T-helper 22 cell (primary cell): Measurements from ENCODE around the gene OSBPL5.

Source experiments
- DNase-seq: peaks from one replicate; pipeline ENCODE4 v3.0.0-alpha.2; 2020; ENCODE audit warnings: low read depth

OSBPL5 gene

DNA sequence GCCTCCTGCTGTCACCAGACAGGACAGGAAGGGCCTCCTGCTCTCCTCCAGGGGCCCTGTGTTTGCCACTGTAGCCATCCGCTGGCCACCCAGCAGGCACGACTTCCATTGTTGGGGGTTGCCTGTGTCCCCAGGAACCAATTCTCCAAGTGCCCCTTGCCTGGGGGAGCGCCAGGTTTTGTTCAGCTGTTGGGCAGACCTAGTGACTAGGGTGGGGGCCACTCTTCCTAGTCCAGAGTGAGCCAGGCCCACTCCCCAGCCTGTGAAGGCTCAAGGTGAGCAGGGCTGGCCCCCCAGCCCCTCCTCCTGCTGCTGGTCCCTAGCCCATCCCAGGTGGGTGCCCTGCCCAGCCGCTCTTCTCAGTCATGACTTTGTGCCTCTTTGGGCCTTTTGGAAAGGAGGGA lies 30.9 kb downstream of the OSBPL5 start:
- DNase-seq: no peak

DNA sequence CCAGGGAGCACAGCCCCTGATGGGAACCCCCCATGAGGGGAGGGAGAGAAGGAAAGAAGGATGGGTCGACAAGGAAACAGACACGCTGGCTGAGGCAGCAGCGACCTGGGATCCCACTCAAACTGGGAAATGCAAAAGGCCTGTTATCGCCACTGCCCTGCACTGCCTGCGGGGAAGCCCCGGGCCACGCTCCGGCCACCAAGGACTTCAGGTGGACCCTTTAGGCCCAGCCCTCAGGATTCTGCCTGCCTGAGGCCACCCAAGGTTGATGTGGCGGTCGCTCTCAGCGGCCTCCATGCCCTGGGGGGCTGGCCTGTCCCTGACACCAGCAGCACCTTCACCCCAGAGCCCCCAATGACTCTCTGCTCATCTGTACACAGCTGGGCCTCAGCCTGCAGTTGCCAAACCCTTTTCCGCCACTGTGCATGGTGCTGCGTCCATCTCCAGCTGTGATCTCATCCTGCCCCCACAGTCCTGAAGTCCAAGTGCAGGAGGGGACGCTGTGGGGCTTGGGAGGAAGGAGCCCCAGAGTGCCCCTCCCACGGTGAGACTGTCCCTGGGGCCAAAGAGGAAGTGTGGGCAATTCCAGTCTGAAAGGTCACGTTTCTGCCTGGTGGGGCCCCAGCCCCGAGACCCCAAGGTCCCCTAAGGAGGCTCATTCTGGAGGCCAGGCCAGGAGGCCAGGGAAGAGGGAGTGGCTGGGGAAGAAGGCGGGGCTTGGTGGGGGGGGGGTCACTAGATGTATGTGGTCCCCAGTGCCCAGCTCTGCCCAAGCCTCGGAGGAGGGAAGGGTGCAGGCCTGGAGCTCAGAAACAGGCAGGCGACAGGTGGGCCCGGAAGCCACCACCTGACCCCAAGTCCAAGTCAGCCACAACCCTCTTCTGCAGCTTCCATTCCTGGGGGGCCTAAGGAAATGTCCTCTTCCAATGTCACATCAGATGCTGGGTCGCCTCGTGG lies 31.6 kb downstream of the OSBPL5 start:
- DNase-seq: no peak

DNA sequence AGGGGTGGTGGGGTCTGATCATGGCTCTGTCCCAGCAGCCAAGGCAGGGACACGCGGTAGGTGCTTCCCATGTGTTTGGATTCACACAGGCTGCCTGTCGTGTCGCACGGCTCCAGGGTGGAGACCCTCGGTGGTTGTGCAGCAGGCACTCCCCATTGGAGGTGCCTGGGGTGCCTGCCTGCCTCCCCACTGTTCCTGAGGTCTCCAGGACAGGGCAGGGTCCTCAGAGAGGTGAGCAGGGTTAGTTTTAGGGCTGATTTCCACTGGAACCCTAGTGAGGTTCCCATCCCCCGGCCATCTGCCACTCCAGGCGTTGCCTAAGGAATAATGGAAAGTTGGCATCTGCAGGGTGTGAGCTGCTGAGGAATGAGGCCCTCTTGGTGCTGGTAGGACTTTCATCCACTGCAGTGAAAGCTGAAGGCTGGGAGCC lies 32.3 kb downstream of the OSBPL5 start:
- no peak for DNase-seq

DNA sequence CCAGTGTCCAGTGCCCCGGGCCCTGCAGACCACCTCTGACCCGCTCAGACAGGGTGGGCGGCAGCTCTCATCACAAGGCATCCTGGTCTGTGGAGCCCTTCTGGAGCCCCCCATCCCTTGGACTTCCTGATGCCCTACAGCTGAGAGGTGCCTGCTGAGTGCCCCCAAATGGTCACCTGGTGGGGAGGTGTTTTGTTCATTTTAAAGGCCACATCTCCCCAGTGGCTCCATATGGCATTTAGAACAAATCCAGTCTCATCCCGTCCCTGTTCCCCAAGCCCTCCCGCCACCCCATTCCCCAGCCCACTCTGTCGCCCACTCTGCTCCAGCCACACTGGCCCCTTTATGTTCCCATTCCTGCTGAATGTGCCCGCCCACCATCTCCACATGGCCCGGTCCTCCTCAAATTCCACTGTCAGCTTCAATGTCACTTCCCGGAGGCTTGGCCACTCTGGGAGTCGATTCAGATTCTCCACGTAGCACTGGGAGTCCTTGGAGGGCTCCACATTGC lies 32.8 kb downstream of the OSBPL5 start:
- no peak for DNase-seq

DNA sequence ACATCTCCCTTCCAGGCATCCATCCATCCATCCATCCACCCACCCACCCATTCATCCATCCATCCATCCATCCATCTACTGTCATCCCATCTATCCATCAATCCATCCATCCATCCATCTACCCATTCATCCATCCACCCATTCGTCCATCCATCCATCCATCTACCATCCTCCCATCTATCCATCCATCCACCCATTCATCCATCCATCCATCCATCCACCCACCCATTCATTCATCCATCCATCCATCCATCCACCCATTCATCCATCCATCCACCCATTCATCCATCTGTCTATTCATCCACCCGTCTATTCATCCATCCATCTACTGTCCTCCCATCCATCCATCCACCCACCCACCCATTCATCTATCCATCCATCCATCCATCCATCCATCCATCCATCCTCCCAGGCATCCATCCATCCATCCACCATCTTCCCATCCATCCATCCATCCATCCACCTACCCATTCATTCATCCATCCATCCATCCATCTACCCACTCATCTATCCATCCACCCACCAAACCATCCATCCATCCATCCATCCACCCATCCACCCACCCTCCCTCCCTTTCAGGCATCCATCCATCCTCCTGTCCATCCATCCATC lies 33.7 kb downstream of the OSBPL5 start:
- no peak for DNase-seq

DNA sequence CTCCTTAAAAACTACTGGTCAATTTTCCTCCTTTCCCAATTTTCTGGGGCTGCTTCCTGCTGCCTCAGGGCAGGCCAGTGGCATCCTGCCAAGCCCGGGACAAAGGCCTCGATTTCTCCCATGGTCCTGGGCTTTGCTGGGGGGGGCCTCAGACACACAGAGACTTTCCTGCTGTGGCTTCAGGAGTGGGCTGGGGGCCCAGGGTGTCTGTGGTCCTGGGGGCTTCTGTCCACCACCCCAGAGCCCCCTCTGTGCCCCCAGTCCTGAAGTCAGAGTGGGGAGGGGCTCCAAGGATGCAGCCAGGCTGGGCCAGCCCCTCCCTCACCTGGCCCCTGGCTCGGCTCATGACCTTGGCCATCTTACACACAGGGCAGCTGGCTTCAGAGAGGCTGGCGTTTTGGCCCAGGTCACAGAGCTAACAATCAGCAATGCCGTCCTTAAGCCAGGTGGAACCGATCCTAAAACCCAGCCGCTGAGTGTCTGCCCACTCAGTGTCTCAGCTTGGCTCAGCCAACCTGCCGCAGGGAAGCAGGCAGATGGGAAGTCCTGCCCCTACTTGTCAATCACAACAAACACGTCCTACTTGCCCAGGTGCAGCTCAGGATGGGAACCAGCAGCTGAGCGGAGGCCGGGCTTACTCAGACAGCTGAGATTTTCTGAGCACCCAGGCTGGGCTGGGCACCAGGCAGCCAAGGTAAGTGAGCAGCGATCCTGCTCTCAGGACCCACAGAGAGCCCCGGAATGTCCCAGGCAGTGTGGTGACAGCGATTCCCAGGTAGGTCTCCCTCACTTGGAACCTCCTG lies 34.6 kb downstream of the OSBPL5 start:
- DNase-seq: no peak

DNA sequence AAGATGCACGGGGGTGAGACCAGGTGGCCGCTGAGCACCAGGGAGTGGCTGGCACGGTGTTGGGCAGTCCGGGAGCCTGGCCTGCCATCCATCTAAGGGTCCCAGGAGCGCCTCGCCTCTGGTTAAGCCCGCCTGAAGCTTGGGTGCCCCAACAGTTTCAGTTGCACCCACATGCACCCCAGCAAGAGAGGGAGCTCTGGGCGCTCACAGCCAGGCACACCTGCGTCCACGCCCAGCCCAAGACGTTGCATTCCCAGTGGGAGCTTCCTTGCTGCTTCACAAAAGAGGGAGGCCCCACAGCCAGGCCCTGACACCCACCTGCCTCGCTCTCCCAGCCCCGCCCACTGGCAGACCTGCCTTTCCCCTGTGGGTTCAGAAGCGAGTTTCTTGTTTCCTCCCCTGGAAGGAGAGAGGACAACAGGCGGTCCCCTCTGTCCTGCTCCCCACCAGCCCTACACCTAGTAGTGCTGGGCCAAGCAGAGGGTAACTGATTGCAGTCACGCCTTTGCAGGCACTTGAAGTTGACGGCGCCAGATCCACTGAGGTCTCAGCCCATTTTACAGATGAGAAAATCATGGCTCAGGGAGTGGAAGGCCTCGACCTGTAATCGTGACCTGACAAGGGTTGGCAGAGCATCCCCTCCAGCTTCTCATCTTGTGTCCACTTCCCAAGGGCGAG lies 35.4 kb downstream of the OSBPL5 start:
- no peak for DNase-seq

DNA sequence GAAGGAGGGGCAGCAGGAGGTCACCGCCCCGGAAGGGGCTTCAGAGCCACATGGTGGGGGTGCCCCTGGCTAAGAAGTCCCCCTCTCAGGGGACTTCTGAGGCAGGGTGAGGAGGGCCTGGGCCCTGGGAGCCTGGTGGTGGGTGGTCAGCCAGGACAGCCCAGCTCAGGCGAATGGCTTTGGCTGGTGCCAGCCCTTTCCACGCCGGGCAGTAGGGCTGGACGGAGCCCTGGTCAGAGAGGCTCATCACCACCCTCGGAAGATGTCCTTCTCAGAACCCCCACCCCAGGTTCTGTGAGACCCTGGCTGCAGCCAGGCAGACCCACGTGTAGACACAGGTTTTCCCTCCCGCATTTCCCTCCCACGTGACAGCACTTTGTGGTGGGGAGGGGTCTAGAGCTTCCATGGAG lies 35.9 kb downstream of the OSBPL5 start:
- DNase-seq: no peak

DNA sequence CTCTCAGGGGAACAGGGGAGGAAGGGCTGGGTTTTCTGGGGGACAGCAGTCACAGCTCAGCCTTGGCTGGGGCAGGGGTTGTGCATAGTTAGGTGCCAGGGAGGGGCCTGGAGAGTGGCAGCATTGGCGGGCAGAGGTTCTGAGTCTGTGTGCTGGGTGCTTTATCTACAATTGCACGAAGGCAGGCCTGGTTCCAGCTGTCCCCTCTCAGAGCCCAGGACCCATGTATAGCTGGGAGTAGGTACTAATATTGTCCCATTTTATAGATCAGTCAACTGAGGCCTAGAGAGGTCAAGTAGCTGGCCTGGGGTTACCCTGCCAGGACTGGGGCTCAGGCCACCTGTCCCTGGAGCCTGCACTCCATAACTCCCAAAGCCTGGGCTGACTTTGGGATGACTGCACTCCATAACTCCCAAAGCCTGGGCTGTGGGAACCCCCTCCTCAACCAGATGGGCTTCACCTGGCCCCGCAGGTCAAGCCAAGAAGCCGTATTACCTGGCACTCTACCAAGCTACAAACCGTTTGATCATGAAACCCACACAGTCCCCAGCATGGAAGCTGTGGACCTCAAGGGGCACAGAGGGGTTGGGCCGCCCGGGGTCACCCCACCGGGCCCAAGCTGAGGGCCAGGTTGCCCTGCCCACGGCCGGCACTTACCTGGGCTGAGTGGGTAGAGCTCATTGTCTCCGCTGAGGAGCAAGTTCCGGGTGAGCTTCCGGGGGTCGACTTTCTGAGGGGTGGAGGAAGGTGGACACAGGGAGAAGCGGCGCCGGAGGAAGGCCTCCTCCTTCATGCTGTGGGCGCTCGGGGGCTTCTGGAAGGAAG lies 36.5 kb downstream of the OSBPL5 start:
- no peak for DNase-seq

DNA sequence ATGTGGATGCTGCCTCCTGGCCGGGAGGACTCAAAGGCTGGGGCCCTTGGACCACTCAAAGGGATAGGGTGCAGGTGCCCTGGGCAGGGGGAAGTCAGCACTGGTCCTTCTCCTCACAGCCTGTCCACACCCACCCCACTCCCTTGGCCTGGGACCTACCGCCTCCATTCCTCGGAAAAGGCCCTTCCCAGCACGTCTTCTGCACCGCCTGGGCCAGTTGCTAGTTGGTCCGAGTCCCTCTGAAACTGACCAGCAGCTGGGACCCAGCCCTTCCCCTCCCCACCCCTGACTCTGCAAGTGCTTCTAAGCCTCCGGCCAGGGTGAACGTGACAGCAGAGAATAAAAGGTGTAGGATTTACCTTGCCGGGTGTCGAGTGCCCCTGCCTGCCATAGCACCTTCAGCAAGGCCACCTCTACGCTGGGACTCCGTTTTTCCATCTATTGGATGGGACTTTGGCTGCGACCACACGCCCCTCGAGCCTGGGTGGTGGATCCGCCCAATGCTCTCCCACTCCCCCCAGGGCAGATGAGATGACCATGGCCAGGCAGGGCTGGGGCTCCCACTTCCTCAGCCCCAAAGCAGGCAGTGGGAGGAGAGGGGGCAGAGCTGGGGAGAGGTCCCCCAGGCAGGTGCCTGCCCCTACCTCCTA lies 37.3 kb downstream of the OSBPL5 start:
- no peak for DNase-seq

DNA sequence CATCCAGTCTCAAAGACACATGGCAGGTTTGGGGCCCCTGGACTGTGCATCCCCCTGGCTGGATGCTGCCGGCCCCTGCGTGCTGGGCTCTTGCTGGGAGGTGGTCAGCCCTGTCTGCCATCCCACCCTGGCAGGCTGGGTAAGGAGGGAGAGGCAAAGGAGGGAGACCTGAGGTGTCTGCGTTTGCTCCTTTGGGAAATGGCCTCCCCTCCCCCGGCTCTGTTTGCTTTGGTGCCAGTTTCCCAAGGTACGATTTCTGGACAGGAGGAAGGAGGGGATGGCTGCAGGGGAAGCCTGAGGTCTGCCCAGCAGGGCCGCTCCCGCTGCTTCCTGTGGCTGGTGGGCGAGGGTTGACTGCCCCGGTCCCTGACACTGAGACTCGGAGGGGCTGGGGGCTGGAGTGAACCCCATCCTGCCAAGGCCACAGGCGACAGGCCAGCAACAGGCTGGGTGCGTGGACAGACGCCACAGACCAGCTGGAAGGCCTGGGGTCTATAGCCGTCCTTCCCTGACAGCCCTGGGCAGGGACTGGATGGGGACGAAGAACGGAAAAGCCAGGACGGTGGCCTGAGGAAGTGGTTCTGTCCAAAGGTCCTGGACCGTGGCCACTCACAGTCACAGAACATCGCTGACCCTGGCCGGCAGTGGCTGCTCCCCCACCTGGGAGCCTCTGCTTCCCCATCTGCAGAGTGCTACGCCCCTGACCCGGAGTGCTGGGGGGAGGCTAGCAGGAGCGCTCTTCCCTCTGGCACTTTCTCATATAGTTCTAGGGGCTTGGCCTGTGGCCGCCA lies 38.0 kb downstream of the OSBPL5 start:
- DNase-seq: no peak

DNA sequence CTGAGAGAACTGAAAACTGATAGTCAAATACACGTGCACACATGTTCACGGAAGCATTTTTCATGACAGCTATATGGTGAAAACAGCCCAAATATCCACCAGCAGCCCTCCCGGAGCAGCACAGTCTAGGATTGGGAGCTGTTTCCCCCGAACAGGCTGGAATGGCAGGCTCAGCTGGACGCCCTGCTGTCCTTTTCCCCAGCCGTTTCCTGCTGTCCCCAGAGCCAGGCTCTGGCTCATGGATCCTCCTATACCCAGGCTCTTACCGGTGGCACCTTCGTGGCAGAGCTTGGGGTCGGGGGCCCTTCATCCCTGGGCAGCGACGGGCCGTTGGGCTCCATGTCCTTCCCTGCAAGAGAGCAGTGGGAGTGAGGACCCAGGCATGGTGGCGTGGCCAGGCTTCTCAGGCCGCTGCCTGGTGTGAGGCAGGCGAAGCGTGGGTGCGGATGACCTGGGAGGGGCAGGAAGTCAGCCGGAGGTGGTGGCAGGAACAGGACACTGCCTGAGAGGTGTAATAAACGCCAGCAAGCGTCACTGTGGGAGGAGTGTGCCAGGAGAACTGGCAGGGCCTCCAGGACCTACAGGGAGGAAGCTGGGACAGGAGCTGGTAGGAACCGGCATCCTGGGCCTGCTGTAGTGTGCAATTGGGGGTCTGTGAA lies 38.8 kb downstream of the OSBPL5 start:
- DNase-seq: no peak

DNA sequence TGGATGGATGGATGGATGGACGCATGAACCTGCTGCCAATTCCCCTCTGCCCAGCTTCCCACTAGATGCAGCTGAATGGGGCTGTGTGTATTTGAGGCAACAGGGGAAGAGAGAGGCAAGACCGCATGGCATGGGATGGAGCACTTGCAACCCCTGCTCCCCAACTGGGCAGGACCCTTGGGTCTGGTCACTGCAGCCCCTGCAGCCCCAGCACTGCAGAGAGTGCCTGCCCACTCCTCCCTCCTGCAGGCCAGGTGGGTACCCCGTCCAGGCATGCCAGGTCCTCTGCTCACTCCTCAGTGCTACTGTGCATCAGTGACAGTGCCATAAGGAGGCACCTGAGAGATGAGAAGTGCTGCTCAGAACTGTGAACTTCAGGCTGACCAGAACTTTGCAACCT lies 40.3 kb downstream of the OSBPL5 start:
- DNase-seq: no peak

DNA sequence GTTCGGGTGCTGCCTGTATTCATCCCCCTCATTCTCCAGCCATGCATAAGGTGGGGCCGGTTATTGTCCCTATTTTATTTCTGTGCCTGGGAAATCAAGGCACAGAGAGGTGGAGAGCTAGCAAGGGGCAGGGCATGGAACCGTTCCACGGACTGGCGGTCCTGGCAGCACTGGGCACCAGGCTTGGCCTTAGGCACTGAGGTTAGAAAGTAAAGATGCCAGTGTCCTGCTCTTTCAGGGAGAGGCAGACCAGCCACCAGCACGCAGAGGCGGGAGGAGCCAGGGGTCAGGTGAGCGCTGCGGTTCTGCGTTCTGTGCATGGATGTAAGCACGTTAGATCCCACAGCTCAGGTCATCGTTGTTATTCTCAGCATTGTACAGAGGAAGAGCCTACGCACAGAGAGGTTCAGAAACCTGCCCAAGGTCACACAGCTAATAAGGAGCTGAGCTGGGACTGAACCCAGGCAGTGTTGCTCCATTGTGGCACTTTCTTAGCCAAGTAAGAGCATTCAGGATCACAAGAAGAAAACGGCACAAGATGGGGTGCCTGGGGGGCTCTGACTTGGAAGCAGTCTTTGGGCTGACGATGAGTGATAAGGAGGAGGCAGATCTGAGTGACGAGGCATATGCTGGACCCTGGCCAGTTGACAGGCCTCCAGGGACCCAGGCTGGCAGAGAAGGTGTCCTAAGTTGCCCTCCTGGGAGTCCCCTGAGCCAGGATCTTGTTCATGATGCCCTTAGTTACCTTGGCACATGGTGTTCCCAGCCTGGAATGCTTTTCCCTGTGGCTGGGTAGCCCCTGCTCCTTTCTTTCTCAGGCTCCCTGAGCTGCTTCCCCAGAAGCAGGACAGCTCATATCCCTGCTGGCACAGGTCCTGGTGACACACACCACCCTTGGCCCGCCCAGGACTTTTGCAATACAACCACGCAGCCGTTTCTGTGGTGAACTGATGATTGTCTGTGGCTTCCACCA lies 41.1 kb downstream of the OSBPL5 start:
- DNase-seq: no peak

DNA sequence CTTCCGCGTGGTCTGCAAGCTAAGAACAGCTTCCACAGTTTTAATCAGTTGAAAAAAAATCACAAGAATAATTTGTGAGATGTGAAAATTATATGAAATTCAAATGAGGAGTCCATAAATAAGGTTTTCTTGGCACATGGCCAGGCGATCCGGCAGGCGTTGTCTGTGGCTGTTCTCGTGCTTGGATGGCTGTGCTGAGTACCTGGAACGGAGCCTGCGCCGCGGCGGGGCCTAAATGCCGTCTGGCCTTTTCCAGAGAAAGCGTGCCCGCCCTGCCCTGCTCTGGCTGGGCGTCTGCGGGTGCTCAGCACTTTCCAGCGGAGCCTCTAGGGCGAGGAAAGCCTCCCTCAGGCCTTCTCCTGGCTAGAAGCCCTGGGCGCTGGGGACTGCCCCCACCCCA lies 41.8 kb downstream of the OSBPL5 start:
- no peak for DNase-seq

DNA sequence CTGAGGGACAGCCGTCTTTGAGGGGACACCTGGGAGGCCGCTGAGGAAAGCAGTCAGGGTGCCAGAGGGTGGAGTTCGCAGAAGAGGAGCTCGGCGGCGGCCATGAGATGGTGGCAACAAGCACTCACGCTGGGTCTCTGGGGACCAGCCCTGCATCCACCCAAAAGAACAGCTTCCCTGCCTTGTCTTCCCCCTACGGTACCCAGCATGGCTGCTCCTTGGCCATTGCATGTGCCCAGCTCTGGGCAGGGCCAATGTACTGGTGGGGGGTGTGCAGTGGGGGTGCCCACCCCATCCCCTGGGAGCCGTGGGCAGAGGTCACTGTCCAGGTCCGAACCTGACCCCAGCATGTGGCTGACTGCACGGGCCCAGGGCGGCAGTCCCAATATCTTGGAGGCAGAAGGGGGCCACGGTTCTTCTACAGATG lies 42.3 kb downstream of the OSBPL5 start:
- DNase-seq: no peak

DNA sequence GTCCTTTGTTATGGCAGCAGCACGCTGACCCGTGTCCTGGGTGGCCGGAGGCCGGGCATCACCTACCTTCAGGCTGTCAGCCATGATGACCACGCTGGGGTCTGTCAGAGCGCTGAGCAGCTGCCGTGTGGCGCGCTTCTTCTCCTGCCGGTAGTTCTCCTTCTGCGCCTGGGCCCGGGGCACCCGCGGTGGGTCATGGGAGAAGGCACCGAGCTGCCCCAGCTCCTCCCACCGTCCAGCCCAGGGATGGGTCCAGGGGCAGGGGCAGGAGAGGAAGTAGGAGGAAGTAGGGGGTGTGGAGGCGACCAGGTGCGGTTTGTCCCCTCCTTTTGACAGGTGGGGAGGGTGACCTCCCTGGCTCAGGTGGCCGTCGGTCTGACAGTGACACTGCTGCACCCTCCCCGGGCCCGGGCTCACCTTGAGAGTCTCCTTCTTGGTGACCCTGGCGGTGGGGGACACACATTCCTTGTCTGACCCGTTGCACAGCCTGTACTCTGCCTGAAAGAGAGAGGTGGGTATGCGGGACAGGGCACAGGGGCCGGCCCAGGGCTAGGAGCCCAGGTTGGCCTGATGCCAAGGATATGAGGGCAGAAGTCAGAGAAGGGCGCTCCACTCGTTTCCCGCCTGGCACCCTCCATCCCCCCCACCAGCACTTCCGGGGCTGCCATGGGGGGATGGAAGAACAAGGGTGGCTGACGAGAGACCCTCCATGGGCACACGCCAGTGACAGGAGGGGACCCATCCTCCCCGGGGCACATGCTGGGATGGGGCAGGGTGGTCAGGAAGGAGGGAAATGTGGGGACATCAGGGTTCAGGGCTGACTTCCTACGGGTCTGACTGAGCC lies 43.0 kb downstream of the OSBPL5 start:
- no peak for DNase-seq
